ENCODE measurements around the gene CYP2U1.

GRCh38 chr4:107893171-107894137 lies 37.9 kb upstream of the CYP2U1 start:
- TF ChIP-seq POLR2A (IDR thresholded peaks at IDR 0.05) (no peak), CTCF (IDR thresholded peaks at IDR 0.05 in 8 of 11, conservative IDR thresholded peaks at IDR 0.05 in 3 of 11) (no peak), POLR2AphosphoS5 (IDR thresholded peaks at IDR 0.05) (no peak)

Data from spleen (tissue), 7 donors.